COLO668 (cell line): Measurements from ENCODE around the gene ZXDA.

Experiments used
- DNase-seq: peaks from one replicate; lab custom pipeline; 2025; ENCODE audit not compliant: unreplicated experiment; lab: John Stamatoyannopoulos, UW

ZXDA gene

GRCh38 chrX:57899064-57899463 lies 11.2 kb downstream of the ZXDA start:
- no peak for DNase-seq

GRCh38 chrX:57871463-57871862 lies 38.8 kb downstream of the ZXDA start:
- no peak for DNase-seq
